Panc1 (cell line): ENCODE data around the gene PCBD2. TPM values are rescaled to one million over a fixed set of nuclear protein-coding genes. Genes with fewer than 3 reads are reported as not detected.

Experiments used
- ATAC-seq: fragments of 200-7000 bp; cut with Tn5 transposase; 2 replicates; pipeline ENCODE4 v1.9.1; 2020; ENCODE audit warnings: mild to moderate bottlenecking, moderate library complexity
- BruUV-seq: library from RNA; stranded (reverse); fragments of 400-500 nt; replicated peaks from 2 replicates; lab custom pipeline; 2021; lab: Mats Ljungman, UMichigan
- CTCF ChIA-PET: fragments of 300-600 bp; sonication (Branson Sonifier 250); formaldehyde crosslinking; loops from one replicate; lab custom pipeline; 2022; ENCODE audit warnings: antibody characterized with exemption; lab: Charles Lee
- POLR2A ChIA-PET: fragments of 300-600 bp; sonication (Branson Sonifier 250); formaldehyde crosslinking; loops from one replicate; lab custom pipeline; 2022; ENCODE audit warnings: antibody characterized with exemption; lab: Charles Lee
- DNase-seq: peaks from one replicate; pipeline ENCODE4 v3.0.0-alpha.2; 2010; ENCODE audit warnings: low read depth, low spot score
- H3K27ac ChIP-seq: 2 replicates; pipeline ENCODE4 v1.5.1; 2011; ENCODE audit warnings: mild to moderate bottlenecking, low read length, inconsistent platforms
- H3K27me3 ChIP-seq: fragments of 200-500 bp; sonication (Bioruptor generic); 2 replicates; pipeline ENCODE4 v1.6.0; 2014; ENCODE audit warnings: low read length, inconsistent platforms; ENCODE audit not compliant: control insufficient read depth, insufficient read depth
- H3K36me3 ChIP-seq: fragments of 200-500 bp; sonication (Bioruptor generic); 2 replicates; pipeline ENCODE4 v1.5.1; 2014; ENCODE audit warnings: inconsistent platforms, mild to moderate bottlenecking, low read length, moderate library complexity; ENCODE audit not compliant: control insufficient read depth, insufficient read depth
- H3K4me1 ChIP-seq: 2 replicates; pipeline ENCODE4 v1.5.1; 2011; ENCODE audit warnings: inconsistent platforms, mild to moderate bottlenecking, low read length, moderate library complexity; ENCODE audit not compliant: control insufficient read depth, insufficient read depth
- H3K4me3 ChIP-seq, 2 experiments: 2 replicates each; pipeline ENCODE4 v1.5.1; 2011 to 2012; ENCODE audit warnings: low read depth in 2 of 2, low read length in 2 of 2, mild to moderate bottlenecking in 2 of 2, inconsistent platforms in 1 of 2, moderate library complexity in 1 of 2
- H3K9me3 ChIP-seq: fragments of 200-500 bp; sonication (Bioruptor generic); 2 replicates; pipeline ENCODE4 v1.5.1; 2014; ENCODE audit warnings: low read depth, mild to moderate bottlenecking, inconsistent platforms, low read length, moderate library complexity; ENCODE audit not compliant: control insufficient read depth, insufficient read depth
- CTCF ChIP-seq: fragments of 450-650 bp; IDR thresholded peaks from 2 replicates; pipeline ENCODE4 v1.5.1; 2017; ENCODE audit warnings: mild to moderate bottlenecking
- POLR2AphosphoS5 ChIP-seq: IDR thresholded peaks from 2 replicates; pipeline ENCODE4 v1.6.1; 2012; ENCODE audit warnings: mild to moderate bottlenecking, low read depth, low read length, moderate library complexity
- REST ChIP-seq, 2 experiments: IDR thresholded peaks; 2 replicates each; pipeline ENCODE4 v1.6.1; 2011 to 2012; ENCODE audit warnings: low read depth in 2 of 2, control low read depth in 1 of 2, low read length in 1 of 2, mild to moderate bottlenecking in 1 of 2, moderate library complexity in 1 of 2; ENCODE audit not compliant: insufficient read depth in 1 of 2
- SIN3A ChIP-seq: IDR thresholded peaks from 2 replicates; pipeline ENCODE4 v1.6.1; 2012; ENCODE audit warnings: low read depth, mild to moderate bottlenecking, low read length, moderate library complexity, borderline replicate concordance; ENCODE audit not compliant: insufficient read depth
- TCF7L2 ChIP-seq: IDR thresholded peaks from 2 replicates; pipeline ENCODE4 v1.6.1; 2011; ENCODE audit warnings: mild to moderate bottlenecking, low read depth, low read length, inconsistent platforms
- in situ Hi-C: cut with HindIII; loops from 2 replicates; pipeline ENCODE4 v1.10.0; 2016; ENCODE audit warnings: low sequenced_read_pairs, low pct_unique_long_range_greater_than_20kb
- intact Hi-C: fragments of 100-400 bp; cut with micrococcal nuclease; formaldehyde crosslinking; loops from one replicate; pipeline ENCODE4 v1.10.0; 2022; ENCODE audit not compliant: unreplicated experiment
- total RNA-seq: library from RNA; stranded (reverse); gene quantifications from one replicate; pipeline ENCODE4 v1.2.1, GENCODE V29; 2021; ENCODE audit not compliant: unreplicated experiment

Gene PCBD2
- total RNA-seq, 1 experiment from 2014 or later, result 19.8 TPM

DNA sequence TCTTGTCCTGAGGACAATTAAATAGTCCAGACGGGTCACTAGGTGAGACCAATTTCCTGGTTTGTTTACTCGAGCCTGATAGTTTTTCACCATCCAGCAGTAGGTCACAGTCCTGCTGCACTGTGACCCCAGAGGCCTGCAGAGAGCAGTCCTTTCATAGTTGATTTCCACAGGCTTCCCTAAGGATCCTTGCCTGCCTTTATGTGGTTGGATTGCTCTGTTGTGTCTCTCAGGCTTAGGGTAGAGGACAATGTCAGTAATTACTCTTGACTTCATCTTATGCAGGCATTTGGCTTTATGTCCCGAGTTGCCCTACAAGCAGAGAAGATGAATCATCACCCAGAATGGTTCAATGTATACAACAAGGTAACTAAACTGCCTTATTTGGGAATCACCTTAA is 53.8 kb downstream of the PCBD2 start:
- Histone ChIP-seq H3K4me3 (no peak overlapping the region), H3K27ac (no peak overlapping the region), H3K9me3 (no peaks in the 10 kb centered on the region), H3K4me1 (no peaks in the 10 kb centered on the region), H3K36me3 (peaks cover 3% of the 10 kb centered on the region; the same call in 1 of the 2 replicates), H3K27me3 (no peaks in the 10 kb centered on the region)
- in situ Hi-C loops, result no loop called here
- no peak for TF ChIP-seq REST (IDR thresholded peaks at IDR 0.05; ENCODE audit: insufficient read depth in 1 of 2, low read depth in 2 of 2, low read length in 1 of 2)
- TF ChIP-seq SIN3A, result no peak
- no peak for TF ChIP-seq TCF7L2
- TF ChIP-seq CTCF, result no peak
- no peak for TF ChIP-seq POLR2AphosphoS5
- BruUV-seq, result no TSS peak
- ChIA-PET POLR2A (no interaction called here), CTCF (no interaction called here)
- DNase-seq (no peak), ATAC-seq (peak; percentile 51)
- intact Hi-C loops, result no loop called here

DNA sequence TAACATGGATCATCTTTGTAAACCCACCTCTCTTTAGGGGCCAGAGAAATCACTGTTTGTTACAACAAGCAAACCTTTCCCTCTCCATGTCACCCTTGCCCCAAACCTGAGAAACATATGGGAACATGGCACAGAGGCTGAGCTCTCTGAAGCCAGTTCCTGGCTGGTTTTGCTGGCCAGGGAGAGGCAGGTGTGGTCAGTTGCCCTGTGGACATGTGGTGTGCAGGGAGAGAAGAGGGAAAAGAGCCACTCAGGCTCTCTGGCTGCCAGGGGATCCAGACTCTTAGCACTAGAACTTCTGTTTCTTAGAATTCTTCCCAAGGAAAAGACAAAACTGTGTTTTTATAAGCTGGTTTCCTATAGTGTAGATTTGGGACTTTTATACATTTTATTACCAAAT is 58.2 kb downstream of the PCBD2 start:
- Histone ChIP-seq H3K4me1 (no peaks in the 10 kb centered on the region), H3K27me3 (no peaks in the 10 kb centered on the region), H3K9me3 (no peaks in the 10 kb centered on the region), H3K36me3 (peaks cover 3% of the 10 kb centered on the region; the same call in 1 of the 2 replicates), H3K4me3 (no peak overlapping the region), H3K27ac (no peak overlapping the region)
- in situ Hi-C loops, result no loop called here
- CTCF ChIA-PET, result interaction anchor here (0.7 kb wide), 1 partner anchor 281 kb away, joined by 4 read pairs; no protein-coding TSS in a partner anchor
- intact Hi-C loops, result no loop called here
- POLR2A ChIA-PET, result no interaction called here
- no peak for DNase-seq
- ATAC-seq, result no peak
- TF ChIP-seq CTCF (no peak), POLR2AphosphoS5 (no peak), REST (IDR thresholded peaks at IDR 0.05; ENCODE audit: insufficient read depth in 1 of 2, low read depth in 2 of 2, low read length in 1 of 2) (no peak), SIN3A (no peak), TCF7L2 (no peak)
- no TSS peak for BruUV-seq
